GM18909 (cell line): ENCODE measurements around the gene FAM50A.
A peak's percentile ranks its signal among the peaks of the same experiment; 100 is the strongest.
"Not testable (repeated sequence)": the region's sequence is repeated elsewhere in the genome, so short reads cannot be mapped to it uniquely, and the experiment has no call there.

Experiments used
- ATAC-seq: cut with Tn5 transposase; IDR thresholded peaks from one replicate; pipeline ENCODE4 v1.9.1; 2021; ENCODE audit warnings: mild to moderate bottlenecking; ENCODE audit not compliant: unreplicated experiment, poor library complexity

The FAM50A gene, protein sequence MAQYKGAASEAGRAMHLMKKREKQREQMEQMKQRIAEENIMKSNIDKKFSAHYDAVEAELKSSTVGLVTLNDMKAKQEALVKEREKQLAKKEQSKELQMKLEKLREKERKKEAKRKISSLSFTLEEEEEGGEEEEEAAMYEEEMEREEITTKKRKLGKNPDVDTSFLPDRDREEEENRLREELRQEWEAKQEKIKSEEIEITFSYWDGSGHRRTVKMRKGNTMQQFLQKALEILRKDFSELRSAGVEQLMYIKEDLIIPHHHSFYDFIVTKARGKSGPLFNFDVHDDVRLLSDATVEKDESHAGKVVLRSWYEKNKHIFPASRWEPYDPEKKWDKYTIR

DNA sequence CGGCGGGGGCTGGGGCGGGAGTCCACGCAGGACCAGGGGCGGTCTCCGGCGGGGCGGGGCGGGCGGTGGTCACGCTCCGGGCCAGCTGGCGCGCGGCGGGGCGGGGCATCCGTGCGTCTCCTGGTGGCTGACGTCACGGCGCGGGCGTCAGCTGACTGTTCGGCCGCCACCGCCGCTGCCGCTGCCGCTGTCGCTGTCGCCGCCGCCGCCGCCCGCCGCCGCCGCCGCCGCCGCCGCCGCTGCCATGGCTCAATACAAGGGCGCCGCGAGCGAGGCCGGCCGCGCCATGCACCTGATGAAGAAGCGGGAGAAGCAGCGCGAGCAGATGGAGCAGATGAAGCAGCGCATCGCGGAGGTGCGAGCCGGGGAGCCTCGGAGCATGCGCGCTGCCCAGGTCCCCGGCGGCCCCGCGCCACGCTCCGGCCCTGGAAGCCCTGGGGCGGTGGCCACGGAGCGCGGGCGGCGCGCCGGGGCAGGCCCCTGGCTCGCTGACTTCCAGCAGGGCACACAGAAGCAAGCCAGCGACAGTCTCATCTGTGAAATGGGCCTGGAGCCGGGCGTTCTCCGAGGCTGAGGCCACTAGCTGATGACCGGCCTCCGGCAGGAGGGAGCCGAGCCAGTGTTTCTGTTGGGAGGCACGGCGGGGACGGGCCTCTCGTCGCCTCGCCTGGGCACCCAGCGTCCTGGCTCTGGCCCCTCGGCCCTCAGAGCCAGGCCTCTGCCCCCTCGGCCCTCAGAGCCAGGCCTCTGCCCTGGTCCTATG is at the start of gene FAM50A:
FAM50A (plus strand) TSS at position 150 of the 763 bp plus-strand sequence; CDS start at position 245, 95 bp downstream.
- peak; percentile 74 for ATAC-seq

DNA sequence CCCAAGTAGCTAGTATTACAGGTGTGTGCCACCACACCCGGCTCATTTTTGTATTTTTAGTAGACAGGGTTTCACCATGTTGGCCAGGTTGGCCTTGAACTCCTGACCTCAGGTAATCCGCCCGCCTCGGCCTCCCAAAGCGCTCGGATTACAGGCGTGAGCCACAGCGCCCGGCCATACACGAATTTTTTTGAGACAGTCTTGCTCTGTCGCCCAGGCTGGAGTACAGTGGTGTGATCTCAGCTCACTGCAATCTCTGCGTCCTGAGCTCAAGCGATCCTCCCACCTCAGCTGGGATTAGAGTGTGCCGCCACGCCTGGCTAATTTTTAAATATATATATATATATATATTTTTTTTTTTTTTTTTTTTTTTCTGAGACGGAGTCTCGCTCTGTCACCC is 47.6 kb upstream of the FAM50A start:
- not testable (repeated sequence) for ATAC-seq

DNA sequence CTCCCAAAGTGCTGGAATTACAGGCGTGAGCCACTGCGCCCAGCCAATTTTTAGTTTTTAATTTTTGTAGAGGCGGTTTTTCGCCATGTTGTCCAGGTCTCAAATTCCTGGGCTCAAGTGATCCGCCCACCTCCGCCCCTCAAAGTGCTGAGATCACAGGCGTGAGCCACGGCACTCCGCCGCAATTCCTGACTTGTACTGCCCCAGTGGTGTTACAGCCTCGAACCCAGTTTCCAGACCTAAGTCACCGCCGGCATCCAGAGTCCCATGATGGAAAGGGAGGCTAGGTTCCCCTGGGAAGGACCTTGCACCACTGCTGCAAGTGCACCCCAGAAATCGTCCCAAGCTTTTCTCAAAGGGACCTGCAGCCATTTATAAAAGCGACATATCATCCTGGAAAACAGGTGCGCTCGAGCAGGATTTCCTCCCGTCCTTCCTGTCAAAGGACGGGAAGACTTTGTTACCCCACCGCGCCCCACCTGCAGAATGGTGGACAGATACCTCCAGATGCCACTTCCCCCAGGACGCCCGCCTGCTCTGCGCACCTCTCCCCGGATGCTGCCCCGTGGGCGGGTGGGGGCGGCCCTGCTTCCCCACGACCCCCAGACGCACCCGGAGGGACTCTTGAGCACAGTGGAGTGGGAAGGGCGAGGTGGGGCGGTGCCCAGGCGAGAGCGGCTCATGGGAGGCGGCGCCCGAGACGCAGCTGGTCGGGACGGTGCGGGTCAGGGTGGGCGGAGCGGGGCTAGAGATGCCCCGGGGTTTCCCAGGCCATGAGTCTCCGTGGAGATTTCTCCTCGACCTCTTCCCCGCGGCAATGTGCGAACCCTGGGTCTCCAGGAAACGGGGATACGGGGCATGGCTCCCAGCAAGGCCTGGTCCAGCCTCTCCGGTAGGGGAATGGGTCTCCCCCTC is 46.7 kb upstream of the FAM50A start:
- peak; percentile 57 for ATAC-seq

DNA sequence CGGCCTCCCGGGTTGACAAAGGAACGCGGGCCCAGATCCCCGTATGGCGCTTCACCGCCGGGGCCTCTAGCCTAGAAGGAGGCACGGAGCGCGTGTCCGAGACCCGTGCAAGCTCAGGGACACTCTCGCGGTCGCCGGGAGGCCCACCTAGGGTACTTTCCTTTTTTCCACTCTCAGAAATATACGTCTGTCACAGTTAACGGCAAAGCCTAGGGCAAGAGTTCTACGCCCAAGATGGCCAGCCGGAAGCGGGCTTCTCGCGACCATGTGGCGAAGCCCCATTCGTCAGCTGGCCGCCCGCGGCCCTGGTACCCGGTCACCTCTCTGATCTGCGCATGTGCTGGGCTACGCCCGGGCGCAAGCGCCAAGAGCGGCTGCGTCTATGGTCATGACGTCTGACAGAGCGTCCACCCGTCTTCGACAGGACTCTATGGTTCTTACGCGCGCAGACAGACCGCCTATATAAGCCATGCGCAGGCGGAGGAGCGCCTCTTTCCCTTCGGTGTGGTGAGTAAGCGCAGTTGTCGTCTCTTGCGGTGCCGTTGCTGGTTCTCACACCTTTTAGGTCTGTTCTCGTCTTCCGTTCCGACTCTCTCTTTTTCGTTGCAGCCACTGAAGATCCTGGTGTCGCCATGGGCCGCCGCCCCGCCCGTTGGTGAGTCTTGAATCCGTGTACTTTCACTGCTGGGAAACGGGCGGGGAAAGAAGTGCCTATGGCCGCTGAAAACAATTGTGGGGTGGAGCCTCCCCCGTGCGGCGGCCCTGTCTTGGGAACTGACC is 45.9 kb upstream of the FAM50A start, which contains the start of gene RPL10:
RPL10 (plus strand) TSS at position 490 of the 780 bp plus-strand sequence; CDS start at position 633, 143 bp downstream.
- peak; percentile 78 for ATAC-seq

DNA sequence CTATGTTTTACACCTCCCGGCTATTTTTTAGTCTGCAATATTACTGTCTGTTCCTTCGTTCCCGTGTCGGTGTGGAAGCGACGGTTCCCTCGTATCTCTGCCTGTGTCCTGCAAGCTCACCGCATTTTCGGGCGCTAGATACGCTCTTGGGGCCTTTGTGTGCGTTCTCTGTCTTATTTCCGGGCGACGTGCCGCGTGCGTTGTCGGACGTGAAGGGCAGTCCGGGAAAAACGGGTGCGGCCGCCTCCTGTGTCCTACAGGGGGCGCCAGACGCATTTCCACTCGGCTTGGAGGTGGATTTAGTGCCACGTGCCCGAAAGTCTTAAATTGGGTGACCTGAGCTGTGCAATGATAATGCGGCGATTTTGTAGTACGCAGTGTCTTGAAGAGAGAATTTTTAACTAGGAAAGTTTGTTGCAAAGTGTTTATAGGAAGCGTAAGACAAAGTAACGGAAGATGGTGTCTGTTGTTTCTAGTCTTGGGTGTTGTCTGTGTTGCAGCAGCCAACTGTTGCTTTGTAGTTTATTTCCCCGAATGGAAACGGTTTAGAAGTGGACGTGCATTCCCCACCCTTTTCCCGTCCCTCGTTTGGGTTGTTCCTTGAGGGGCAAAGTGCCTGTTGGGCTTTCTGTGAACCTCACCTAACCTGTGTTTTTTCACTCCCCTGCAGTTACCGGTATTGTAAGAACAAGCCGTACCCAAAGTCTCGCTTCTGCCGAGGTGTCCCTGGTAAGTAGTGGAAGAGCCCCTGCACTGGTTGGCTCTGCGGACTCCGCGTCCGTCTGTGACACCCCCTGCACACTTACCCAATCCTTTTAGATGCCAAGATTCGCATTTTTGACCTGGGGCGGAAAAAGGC is 45.0 kb upstream of the FAM50A start:
- no peak for ATAC-seq

DNA sequence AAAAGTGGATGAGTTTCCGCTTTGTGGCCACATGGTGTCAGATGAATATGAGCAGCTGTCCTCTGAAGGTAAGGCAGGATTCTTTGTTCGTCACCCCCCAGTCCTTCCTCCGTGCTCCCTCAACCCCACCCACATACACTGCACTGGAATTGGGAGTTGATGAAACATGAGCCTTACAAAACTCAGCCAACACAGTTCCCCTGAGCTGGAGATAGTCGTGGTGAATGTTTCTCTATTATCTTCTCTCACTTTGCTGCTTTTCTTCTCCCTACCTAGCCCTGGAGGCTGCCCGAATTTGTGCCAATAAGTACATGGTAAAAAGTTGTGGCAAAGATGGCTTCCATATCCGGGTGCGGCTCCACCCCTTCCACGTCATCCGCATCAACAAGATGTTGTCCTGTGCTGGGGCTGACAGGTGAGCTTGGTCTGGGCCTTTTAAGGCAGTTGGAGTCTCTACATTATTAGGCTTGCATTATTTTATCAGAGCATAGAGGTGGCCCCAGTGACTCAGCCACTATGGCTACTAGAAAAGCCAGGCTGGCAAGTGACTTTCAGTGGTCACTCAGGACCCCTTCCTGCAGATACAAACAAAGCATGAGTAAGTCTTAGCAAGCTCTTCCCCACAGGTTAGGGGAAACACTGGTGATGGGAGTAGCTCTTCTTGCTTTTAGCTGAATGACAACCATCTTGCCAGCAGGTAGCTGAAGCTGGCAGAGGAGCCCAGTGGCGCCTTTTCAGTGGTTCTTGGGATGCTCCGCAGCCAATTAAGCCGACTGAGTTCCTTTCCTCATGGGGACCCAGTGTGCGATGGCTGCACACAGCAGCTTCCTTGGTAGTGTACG is 44.2 kb upstream of the FAM50A start:
- ATAC-seq: no peak

DNA sequence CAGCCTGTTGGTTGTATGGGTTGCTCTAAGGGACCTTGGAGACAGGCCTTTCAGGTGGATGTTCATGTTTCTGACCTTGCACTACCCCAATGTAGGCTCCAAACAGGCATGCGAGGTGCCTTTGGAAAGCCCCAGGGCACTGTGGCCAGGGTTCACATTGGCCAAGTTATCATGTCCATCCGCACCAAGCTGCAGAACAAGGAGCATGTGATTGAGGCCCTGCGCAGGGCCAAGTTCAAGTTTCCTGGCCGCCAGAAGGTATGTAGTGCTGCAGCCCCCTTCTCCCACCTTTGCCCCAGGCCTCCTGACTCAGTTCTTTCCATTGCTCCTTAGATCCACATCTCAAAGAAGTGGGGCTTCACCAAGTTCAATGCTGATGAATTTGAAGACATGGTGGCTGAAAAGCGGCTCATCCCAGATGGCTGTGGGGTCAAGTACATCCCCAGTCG is 43.5 kb upstream of the FAM50A start:
- not testable (repeated sequence) for ATAC-seq

DNA sequence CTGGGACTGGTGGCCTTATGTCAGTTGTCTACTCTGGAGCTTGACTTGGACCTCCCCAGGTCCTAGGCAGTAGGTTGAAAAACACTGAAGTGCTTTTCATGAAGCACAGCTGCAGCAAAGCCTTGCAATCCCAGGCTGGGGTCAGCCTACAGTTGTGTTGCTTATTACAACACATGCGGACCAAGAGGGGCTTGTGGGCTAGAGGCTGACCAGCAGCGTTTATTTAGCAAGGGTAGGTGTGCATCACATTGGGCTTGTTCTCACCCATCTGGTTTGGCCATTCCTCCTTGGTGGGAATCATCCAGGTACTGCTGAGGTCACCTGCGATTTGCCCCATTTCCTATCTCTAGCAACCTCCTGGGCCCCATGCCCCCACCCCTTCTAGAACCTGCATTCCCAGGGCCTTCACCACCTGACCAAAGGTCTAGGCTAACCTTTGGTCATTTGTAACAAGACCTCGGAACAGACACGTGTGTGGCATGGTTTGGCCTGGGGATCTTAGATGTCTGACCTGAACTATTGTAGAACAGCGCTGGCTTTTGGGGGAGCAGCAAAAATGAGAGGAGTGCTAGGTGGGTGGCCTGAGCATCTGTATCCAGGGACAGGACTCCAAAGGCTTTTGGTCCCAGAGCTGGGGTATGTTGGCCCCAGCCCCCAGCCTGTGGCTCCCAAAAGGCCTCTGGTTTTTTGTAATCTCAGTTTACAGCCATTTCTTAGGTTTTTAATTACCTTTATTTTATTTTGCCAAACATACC is 42.7 kb upstream of the FAM50A start:
- ATAC-seq: no peak

DNA sequence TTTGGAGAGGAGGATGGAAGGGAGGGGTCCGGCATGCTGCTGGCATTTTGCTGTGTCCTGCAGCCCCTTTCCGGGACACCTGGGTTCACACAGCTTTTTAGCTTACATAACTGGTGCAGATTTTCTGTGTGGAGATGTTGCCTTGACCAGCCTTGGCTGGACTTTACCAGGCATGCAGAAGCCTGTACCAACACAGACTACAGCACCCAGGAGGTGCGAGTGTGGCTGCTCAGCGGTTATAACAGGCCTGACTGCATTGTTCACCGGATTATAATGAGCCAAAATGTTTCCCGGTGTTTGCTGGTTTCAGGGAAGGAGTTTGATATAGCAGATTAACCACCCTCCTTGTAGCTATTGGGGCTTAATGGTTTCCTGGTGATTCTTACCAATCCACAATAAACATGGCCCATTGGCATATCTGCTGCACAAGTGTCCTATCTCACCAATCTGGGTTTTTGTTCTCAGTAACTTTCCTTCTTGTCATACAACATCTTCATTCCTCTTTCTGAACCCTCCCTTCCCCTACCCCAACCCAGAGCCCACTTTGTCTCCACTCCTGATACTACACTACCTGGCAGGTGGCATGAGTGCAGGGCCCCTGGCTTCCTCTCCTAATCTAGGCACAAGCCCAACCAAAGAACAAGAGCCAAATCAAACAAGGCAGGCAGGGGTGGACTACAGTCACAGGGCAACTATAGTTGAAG is 41.9 kb upstream of the FAM50A start:
- ATAC-seq: no peak

DNA sequence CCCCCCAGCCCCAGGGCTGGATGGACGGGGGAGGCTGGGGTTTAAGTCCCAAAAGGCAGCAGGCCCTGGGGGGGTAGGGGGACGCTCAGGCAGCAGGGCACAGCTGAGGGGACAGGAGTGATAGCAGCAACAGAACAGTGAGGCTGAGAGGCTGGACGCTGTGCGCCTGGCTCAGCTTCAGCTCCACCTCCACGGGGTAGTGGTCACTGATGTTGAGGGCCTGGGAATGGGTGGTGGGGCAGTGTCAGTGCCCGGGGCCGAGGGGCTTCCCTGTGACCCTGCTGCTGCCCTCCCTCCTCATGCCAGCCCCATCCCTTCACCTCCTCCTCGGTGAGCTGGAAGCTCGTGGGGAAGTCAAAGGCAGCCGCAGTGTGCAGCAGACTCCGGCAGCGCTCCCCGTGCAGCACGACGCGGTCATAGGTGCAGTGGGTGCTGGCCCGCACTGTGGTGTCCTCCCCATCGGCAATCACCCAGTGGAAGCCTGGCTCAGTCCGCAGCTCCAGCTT is 41.3 kb upstream of the FAM50A start:
- ATAC-seq: no peak

DNA sequence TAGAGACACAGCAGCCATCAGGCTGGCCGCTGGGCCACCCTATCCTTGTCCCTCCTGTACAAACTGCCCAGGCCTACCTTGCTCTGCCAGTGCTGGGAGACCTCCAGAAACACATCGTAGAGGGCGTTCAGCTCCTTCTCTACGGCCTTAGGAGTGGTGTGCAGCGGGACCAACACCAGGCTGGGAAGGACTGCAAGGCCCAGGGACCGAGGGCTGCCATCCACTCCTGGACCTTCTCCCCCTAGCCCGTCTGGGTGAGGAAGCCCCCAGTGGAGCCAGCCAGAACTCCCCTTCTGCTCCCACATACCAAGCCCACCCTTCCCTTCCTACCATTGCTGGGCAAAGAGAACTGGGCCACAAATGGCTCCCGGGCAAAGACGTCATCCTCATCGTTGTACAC is 40.7 kb upstream of the FAM50A start:
- ATAC-seq: no peak

DNA sequence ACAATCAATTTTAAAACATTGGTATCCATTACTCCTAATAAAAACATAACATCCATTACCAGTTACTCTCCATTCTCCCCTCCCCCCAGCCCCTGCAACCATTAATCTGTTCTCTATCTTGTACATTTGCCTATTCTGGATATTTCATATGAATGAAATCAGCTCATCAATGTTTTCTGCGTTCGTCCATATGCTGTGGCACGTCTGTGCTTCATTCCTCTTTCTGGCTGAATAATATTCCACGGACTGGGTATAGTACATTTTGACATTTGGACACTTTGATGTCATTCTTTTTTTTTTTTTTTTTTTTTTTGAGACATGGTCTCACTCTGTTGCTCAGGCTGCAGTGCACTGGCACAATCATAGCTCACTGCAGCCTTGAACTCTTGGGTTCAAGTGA is 40.1 kb upstream of the FAM50A start:
- no peak for ATAC-seq

DNA sequence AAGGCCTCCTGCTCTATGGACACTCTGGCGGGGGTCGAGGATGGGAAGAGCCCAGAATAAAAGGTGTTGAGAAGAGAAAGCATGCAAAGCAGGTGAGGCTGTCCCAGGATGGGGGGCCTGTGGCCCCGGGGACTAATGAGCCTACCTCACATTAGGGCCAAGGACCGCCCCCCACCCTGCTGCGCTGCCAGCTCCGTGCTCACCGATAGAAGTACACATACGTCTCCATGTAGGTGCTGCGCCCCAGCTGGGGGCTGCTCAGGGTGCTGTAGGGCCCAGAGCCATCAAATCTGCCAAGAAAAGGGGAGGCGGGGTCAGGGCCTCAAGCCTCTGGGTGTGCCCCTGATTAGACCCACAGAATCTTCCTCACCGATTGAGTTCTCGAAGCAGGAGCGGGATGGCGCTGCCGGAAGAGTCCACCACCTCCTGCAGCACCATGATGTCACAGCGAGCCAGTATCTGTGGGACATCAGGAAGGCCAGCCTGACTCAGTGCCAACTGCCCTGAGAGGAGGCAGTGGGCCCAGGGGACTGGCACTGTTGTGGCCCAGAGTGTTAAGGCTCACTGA is 39.2 kb upstream of the FAM50A start:
- ATAC-seq: no peak

DNA sequence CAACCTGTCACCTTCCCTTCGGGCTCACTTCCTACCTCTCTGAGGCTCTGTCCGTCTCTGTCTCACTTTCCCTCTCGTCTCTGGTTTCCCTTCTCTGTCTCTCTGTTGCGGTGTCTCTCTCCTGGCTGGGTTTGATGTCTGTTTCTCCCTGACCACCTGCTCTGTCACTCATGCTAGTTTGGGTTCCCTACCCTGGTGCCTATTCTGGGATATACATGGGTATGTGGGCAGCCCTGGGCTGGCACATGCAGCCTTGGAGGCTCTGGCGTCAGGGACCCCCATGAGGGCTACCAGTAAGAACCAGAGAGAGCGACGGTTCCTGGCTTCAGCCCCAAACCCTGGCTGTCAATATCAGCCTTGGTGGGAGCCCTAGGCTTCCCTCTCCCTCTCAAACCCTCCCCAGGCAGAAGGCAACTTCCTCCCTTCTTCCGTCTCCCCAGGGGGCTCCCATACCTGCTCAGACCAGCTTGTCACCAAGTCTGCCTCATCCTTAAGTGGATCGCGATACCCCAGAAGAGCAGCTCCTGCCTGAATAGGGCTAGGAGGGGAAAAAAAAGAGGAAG is 35.2 kb upstream of the FAM50A start:
- no peak for ATAC-seq

DNA sequence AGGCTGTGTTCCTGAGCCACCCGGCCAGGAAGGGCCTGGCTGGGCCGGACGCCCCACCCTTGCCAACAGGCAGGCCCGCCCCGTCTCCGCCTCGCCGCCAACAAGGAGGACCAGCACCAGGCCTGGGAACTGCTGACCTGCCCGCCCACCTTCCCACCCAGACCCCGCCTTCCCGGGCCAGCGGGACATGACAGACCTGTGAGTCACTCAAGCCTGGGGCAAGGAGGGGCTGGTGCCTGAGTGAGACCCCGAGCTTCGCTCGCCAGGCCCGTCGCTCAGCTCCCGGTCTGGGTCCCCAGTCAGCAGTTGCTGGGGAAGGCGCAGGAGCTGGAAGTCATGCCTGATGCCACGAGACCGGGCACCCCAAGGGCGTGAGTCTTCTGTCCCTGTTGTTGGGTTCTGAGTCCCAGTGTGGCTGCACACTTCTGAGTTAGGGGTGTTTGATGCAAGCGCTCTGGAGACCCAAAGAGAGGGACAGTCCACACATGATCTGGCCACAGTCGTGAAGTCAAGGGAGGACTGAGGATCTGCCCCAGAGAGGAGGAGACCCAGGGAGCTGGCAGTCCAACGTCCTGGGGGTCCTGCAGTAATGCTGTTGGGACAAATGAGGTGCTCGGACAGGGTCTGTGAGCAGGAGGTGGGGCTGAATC is 34.6 kb upstream of the FAM50A start, which contains the start of gene DNASE1L1:
DNASE1L1 (minus strand) TSS at position 33 of the 650 bp plus-strand sequence. CDS start 3,686 bp downstream, outside the sequence.
- peak; percentile 38 for ATAC-seq
